GM10847 (cell line): ENCODE data around the gene SMIM9.

ENCODE experiments used
- POLR2A ChIP-seq: IDR thresholded peaks from 2 replicates; pipeline ENCODE4 v1.6.1; 2011; ENCODE audit not compliant: insufficient read length; ENCODE audit errors: extremely low read depth

The SMIM9 gene

DNA sequence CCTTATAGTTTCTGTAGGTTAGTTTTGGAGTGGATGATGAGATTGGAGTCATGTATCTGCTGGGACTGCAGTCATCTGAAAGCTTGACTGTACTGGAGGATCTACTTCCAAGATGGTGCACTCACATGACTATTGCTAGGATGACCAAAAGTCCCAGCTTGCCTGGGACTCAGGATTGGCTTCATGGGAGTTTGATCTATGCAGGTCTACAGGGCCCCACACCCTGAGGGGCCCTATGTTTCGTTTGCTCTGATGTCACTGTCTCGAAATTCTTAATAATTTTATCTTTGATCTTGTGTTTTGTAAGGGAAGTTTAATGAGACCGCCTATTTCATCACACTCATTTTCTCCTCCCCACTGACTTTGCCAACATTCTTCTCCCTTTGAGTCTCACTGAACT is at the start of gene SMIM9:
Gene SMIM9, minus strand, starts transcription at position 101 of the 400 bp plus-strand sequence. CDS start 3,806 bp downstream, outside the sequence.
- no peak for TF ChIP-seq POLR2A

GRCh38 chrX:154873329-154873728 is 38.9 kb upstream of the SMIM9 start:
- no peak for TF ChIP-seq POLR2A

- TF ChIP-seq POLR2A: no peak
These were observed 20.8 kb upstream of the SMIM9 start for GRCh38 chrX:154855256-154855655.

DNA sequence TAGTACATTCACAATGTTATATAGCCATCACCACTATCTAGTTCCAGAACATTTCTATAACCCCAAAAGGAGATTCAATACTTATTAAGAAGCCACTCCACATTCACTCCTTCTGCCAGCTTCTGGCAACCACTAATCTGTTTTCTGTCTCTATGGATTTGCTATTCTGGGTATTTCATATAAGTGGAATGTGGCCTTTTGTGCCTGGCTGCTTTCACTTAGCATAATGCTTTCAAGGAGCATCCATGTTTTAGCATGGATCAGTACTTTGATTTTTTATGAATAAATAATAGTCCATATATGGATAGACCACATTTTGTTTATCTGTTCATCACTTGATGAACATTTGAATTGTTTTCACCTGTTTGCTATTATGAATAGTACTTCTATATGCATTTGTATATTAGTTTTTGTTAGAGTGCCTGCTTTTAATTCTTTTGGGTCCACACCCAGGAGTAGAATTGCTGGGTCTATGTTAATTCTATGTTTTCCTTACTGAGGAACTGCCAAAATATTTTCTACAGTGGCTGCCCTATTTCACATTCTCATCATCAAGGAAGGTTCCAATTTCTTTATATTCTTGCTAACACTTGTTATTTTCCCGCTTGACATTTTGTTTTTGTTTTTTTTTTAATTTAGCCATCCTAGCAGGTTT is 16.6 kb upstream of the SMIM9 start:
- no peak for TF ChIP-seq POLR2A

GRCh38 chrX:154840856-154841255 is 6.4 kb upstream of the SMIM9 start:
- TF ChIP-seq POLR2A: no peak

- no peak for TF ChIP-seq POLR2A
These were observed 1.7 kb upstream of the SMIM9 start for GRCh38 chrX:154836163-154836562.

- no peak for TF ChIP-seq POLR2A
These were observed 652 bp downstream of the SMIM9 start for GRCh38 chrX:154833746-154834274.

DNA sequence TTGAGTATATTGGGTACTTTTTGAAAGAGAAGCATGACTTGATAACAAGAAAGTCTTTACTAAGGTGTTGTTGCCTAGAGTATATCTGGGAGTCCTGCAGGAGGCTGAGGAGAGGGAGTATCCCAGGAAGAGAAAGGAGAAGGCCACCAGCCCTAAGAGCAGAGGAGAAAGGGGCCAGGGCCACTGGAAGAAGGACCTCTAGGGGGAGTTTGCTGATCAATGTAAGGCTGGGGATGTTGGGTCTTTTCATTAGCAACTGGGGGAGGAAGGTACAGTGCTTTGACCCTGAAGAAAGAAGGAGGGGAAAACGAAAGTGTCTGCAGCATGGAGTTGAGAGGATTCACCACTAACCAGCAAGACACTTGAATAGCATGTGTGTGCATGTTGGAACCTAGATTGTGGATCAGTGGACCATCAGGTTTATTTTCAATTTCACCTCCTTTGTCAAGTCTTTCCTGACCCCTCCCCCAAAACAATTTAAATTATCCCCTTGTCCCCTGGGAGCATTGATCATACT is 4.5 kb downstream of the SMIM9 start:
- TF ChIP-seq POLR2A: no peak

DNA sequence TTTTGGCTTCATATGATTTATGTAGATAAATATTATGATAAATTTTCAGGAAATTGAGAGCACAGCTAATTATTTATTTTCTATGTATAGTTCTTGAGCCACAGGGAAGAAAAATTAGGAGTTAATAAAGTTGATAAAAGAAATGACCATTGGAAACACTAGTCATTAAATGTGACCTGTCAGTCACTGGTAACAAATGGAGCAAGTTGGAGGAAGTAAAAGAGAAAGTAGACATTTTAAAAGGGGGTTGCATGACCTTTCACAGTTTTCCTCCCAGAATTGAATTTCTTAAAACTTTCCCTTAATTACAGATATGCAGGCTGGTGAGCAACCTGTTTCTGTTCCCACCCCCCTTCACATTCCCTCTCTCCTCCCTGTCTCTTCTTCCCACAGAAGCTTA is 5.3 kb downstream of the SMIM9 start:
- TF ChIP-seq POLR2A: no peak

DNA sequence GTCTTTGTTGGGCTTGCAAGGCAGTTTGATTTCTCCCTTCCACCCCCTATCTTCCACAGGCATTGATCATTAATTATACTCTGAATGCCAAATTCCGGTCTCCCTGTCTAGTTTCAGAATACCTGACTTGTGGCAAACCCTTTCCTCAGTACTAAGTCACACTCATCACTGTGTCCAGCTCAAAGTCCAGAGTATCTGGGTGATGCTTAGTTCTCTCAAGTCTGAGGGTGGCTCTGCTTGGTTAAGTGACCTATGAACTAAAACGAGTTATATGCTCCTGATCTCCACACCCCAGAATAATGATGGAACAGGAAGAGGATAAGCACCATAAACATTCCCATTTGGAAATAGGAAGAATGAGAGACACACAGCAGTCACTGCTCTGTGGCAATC is 6.5 kb downstream of the SMIM9 start:
- no peak for TF ChIP-seq POLR2A

- no peak for TF ChIP-seq POLR2A
These were observed 7.1 kb downstream of the SMIM9 start for GRCh38 chrX:154827194-154828015.

DNA sequence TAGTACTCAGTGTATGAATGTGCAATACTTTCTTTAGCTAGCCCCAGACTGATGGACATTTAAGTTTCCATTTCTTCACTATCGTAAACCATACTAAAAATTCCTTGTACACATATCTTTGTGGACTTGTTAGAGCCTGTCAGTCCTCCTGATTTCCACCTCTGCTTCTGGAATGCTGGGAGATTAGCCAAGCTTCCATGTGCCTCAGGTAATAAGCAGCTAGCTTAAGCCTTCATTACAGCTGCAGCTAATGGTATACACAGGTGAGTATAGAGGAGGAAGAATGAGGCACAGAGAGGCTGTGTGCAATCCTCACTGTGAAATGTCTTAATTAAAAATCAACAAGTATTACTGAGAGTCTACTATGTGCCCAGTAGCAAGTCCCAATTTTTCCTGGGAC is 9.8 kb downstream of the SMIM9 start:
- TF ChIP-seq POLR2A: no peak

DNA sequence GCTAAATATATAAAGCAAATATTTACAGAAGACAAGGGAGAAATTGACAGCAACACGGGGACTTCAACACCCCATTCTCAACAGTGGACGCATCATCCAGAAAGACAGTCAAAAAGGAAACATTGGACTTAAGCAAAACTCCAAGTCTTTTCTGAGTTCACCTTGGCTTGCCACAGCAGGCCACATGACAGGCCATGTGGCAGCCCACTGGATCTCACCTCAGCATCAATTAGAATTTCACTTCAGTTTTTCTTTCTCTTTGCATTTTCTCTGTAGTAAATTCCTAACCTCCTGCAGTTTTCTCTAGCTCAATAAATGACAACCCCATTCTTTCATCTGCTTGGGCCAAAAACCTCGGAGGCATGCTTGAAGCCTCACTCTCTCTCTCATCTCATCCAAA is 12.4 kb downstream of the SMIM9 start:
- TF ChIP-seq POLR2A: no peak

GRCh38 chrX:154821523-154821922 is 12.9 kb downstream of the SMIM9 start:
- TF ChIP-seq POLR2A: no peak

DNA sequence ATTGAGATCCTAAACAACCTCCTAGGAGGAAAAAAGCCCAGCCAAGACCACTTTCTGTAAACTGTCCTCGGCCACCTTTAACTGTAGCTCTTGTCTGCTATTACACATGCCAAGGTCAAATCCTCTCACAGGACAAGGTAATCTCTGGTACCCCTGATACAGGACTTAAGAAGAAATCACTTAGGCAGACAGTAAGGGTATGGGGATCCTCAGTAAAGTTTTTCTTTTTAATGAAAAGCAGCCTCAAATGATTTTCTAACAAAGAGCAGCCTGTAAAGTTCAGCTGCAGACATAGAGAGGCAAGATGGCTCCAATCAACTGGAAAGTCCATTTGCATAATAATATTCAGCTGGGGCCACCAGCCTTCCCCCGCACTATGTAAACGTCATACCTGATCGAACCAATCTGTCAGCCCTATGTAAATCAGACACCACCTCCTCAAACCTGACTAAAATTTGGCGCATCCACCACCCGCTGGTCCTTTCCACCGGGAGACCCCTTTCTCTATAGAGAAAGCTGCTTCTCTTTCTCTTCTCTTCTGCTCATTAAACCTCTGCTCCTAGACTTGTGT is 14.6 kb downstream of the SMIM9 start:
- no peak for TF ChIP-seq POLR2A

GRCh38 chrX:154818916-154819770 is 15.3 kb downstream of the SMIM9 start:
- TF ChIP-seq POLR2A: no peak
